Measurements from ENCODE around the gene CD209. TPM values are rescaled to one million over a fixed set of nuclear protein-coding genes. Genes with fewer than 3 reads are reported as not detected.

CD209 gene
- total RNA-seq, 2 donors from 2014 or later, result 13.4 to 23.0 TPM

GRCh38 chr19:7692417-7693088 is 54.8 kb downstream of the CD209 start:
- no peak for DNase-seq (ENCODE audit: low spot score)
- intact Hi-C loops (cut with DNase I), result no loop called here

- DNase-seq (ENCODE audit: low spot score), result no peak
- intact Hi-C loops (cut with DNase I), result no loop called here
These were observed 55.8 kb downstream of the CD209 start for GRCh38 chr19:7691497-7691896.

GRCh38 chr19:7690779-7691258 is 56.5 kb downstream of the CD209 start:
- intact Hi-C loops (cut with DNase I), result no loop called here
- no peak for DNase-seq (ENCODE audit: low spot score)

Other genes starting within 250 kb of the CD209 start
- gene ZNF358, start 231.4 kb downstream of the CD209 start, total RNA-seq, result 10 to 100 TPM; 52.3 to 55.0 TPM
- gene MCOLN1, start 224.9 kb downstream of the CD209 start, total RNA-seq, result 10 to 100 TPM; 23.1 to 26.1 TPM
- 10 to 100 TPM; 78.0 to 79.3 TPM for gene PNPLA6, start 211.8 kb downstream of the CD209 start, total RNA-seq
- gene CAMSAP3, start 151.7 kb downstream of the CD209 start, total RNA-seq, result not detected
- 10 to 100 TPM; 19.4 to 23.0 TPM for gene XAB2, start 118.0 kb downstream of the CD209 start, total RNA-seq
- 10 to 100 TPM; 65.8 TPM for gene PET100, start 117.7 kb downstream of the CD209 start, total RNA-seq
- not detected for gene PCP2, start 113.8 kb downstream of the CD209 start, total RNA-seq
- gene STXBP2, start 110.4 kb downstream of the CD209 start, total RNA-seq, result 10 to 100 TPM; 22.5 to 32.4 TPM
- gene RETN, start 78.5 kb downstream of the CD209 start, total RNA-seq, result 1 to 10 TPM; 1.2 to 2.9 TPM
- 1 to 10 TPM; 2.2 to 3.0 TPM for gene MCEMP1, start 70.4 kb downstream of the CD209 start, total RNA-seq
- gene TRAPPC5, start 66.7 kb downstream of the CD209 start, total RNA-seq, result 10 to 100 TPM; 71.9 to 83.5 TPM
- under 1 TPM; 0.23 to 0.71 TPM for gene FCER2, start 45.4 kb downstream of the CD209 start, total RNA-seq
- gene CLEC4G, start 15.4 kb downstream of the CD209 start, total RNA-seq, result 1 to 10 TPM; 2.2 to 6.6 TPM
- under 1 TPM in 1 of 2 donors, not detected in 1; 0.38 TPM for gene CLEC4M, start 15.7 kb upstream of the CD209 start, total RNA-seq
- gene EVI5L, start 82.7 kb upstream of the CD209 start, total RNA-seq, result 10 to 100 TPM; 14.9 to 16.0 TPM
- under 1 TPM; 0.09 to 0.14 TPM for gene PRR36, start 126.9 kb upstream of the CD209 start, total RNA-seq
- not detected for gene LRRC8E, start 141.0 kb upstream of the CD209 start, total RNA-seq
- gene MAP2K7, start 156.3 kb upstream of the CD209 start, total RNA-seq, result 10 to 100 TPM; 22.2 to 26.6 TPM
- 1 to 10 TPM; 1.5 to 4.4 TPM for gene TGFBR3L, start 167.3 kb upstream of the CD209 start, total RNA-seq
- 10 to 100 TPM; 25.4 to 28.7 TPM for gene SNAPC2, start 172.8 kb upstream of the CD209 start, total RNA-seq
- gene CTXN1, start 178.6 kb upstream of the CD209 start, total RNA-seq, result 10 to 100 TPM in 1 of 2 donors, 1 to 10 TPM in 1; 5.9 to 11.7 TPM
- 10 to 100 TPM; 37.2 to 47.8 TPM for gene TIMM44, start 196.1 kb upstream of the CD209 start, total RNA-seq

All from posterior vena cava (tissue), 2 donors.